HEK293 (cell line): ENCODE measurements around the gene S100A13.

Source experiments
- HOXD13 ChIP-seq: sonication (generic); formaldehyde crosslinking; IDR thresholded peaks from 2 replicates; pipeline ENCODE4 v1.8.0; 2022; ENCODE audit warnings: missing genetic modification reagents, borderline replicate concordance
- PATZ1 ChIP-seq: fragments of 450-650 bp; formaldehyde crosslinking; IDR thresholded peaks from 2 replicates; pipeline ENCODE4 v1.5.1; 2016; ENCODE audit warnings: missing biosample characterization, missing genetic modification characterization
- SETDB1 ChIP-seq: IDR thresholded peaks from one replicate; pipeline ENCODE4 v1.6.1; 2017; ENCODE audit warnings: mild to moderate bottlenecking, low read length, moderate library complexity, mixed read lengths; ENCODE audit not compliant: insufficient read length
- SP7 ChIP-seq: fragments of 450-650 bp; formaldehyde crosslinking; IDR thresholded peaks from 2 replicates; pipeline ENCODE4 v1.5.1; 2016; ENCODE audit warnings: missing biosample characterization, missing genetic modification characterization
- ZBTB26 ChIP-seq: fragments of 450-650 bp; formaldehyde crosslinking; optimal IDR thresholded peaks from 2 replicates; pipeline ENCODE3; 2016; ENCODE audit warnings: missing biosample characterization, mild to moderate bottlenecking, missing genetic modification characterization
- ZNF10 ChIP-seq: fragments of 450-650 bp; formaldehyde crosslinking; IDR thresholded peaks from 2 replicates; pipeline ENCODE4 v1.5.1; 2017; ENCODE audit warnings: missing biosample characterization, missing genetic modification characterization
- ZNF155 ChIP-seq: fragments of 450-650 bp; formaldehyde crosslinking; IDR thresholded peaks from 2 replicates; pipeline ENCODE4 v1.5.1; 2016; ENCODE audit warnings: missing biosample characterization, missing genetic modification characterization
- ZNF16 ChIP-seq: fragments of 450-650 bp; formaldehyde crosslinking; IDR thresholded peaks from 2 replicates; pipeline ENCODE4 v1.5.1; 2016; ENCODE audit warnings: low read depth, missing biosample characterization, missing genetic modification characterization
- ZNF18 ChIP-seq: fragments of 450-650 bp; formaldehyde crosslinking; IDR thresholded peaks from 2 replicates; pipeline ENCODE4 v1.5.1; 2016; ENCODE audit warnings: missing biosample characterization, missing genetic modification characterization
- ZNF350 ChIP-seq: fragments of 450-650 bp; formaldehyde crosslinking; IDR thresholded peaks from 2 replicates; pipeline ENCODE4 v1.5.0; 2017; ENCODE audit warnings: missing biosample characterization, mild to moderate bottlenecking, missing genetic modification characterization
- ZNF514 ChIP-seq: fragments of 450-650 bp; formaldehyde crosslinking; IDR thresholded peaks from 2 replicates; pipeline ENCODE4 v1.5.1; 2016; ENCODE audit warnings: missing biosample characterization, missing genetic modification characterization
- ZNF544 ChIP-seq: fragments of 450-650 bp; formaldehyde crosslinking; IDR thresholded peaks from 2 replicates; pipeline ENCODE4 v1.5.0; 2017; ENCODE audit warnings: missing biosample characterization, missing genetic modification characterization
- ZNF549 ChIP-seq: fragments of 450-650 bp; IDR thresholded peaks from 2 replicates; pipeline ENCODE4 v1.5.1; 2018; ENCODE audit warnings: missing biosample characterization, missing genetic modification characterization, mild to moderate bottlenecking, inconsistent platforms, moderate library complexity
- ZNF571 ChIP-seq: fragments of 450-650 bp; formaldehyde crosslinking; IDR thresholded peaks from 2 replicates; pipeline ENCODE4 v1.5.0; 2017; ENCODE audit warnings: missing biosample characterization, missing genetic modification characterization
- ZNF585B ChIP-seq: fragments of 450-650 bp; formaldehyde crosslinking; IDR thresholded peaks from 2 replicates; pipeline ENCODE4 v1.5.1; 2016; ENCODE audit warnings: missing biosample characterization, missing genetic modification characterization
- ZNF610 ChIP-seq: fragments of 450-650 bp; formaldehyde crosslinking; IDR thresholded peaks from 2 replicates; pipeline ENCODE4 v1.5.1; 2016; ENCODE audit warnings: missing biosample characterization, missing genetic modification characterization, borderline replicate concordance
- ZNF768 ChIP-seq: fragments of 450-650 bp; formaldehyde crosslinking; IDR thresholded peaks from 2 replicates; pipeline ENCODE4 v1.5.1; 2018; ENCODE audit warnings: missing biosample characterization, mild to moderate bottlenecking, missing genetic modification characterization
- ZNF791 ChIP-seq: fragments of 450-650 bp; formaldehyde crosslinking; IDR thresholded peaks from 2 replicates; pipeline ENCODE4 v1.5.1; 2016; ENCODE audit warnings: missing biosample characterization, missing genetic modification characterization
- TF ChIP-seq, protein P1 (sequence below): fragments of 450-650 bp; formaldehyde crosslinking; IDR thresholded peaks from 2 replicates; pipeline ENCODE4 v1.5.1; 2017; ENCODE audit warnings: missing biosample characterization, missing genetic modification characterization
- TF ChIP-seq, protein P2 (sequence below): fragments of 450-650 bp; formaldehyde crosslinking; IDR thresholded peaks from 2 replicates; pipeline ENCODE4 v1.5.1; 2016; ENCODE audit warnings: missing biosample characterization, missing genetic modification characterization, low read depth
- TF ChIP-seq, protein P3 (sequence below): fragments of 450-650 bp; formaldehyde crosslinking; IDR thresholded peaks from 2 replicates; pipeline ENCODE4 v1.5.1; 2016; ENCODE audit warnings: missing biosample characterization, missing genetic modification characterization, borderline replicate concordance
- TF ChIP-seq, protein P4 (sequence below): fragments of 450-650 bp; formaldehyde crosslinking; IDR thresholded peaks from 2 replicates; pipeline ENCODE4 v1.5.1; 2017; ENCODE audit warnings: missing biosample characterization, missing genetic modification characterization

S100A13 gene

GRCh38 chr1:153626904-153627714 lies at the start of gene S100A13 (continued):
- TF ChIP-seq, protein P1, sequence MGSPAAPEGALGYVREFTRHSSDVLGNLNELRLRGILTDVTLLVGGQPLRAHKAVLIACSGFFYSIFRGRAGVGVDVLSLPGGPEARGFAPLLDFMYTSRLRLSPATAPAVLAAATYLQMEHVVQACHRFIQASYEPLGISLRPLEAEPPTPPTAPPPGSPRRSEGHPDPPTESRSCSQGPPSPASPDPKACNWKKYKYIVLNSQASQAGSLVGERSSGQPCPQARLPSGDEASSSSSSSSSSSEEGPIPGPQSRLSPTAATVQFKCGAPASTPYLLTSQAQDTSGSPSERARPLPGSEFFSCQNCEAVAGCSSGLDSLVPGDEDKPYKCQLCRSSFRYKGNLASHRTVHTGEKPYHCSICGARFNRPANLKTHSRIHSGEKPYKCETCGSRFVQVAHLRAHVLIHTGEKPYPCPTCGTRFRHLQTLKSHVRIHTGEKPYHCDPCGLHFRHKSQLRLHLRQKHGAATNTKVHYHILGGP: no peak
- TF ChIP-seq SETDB1 (no peak), ZNF514 (tag by site-specific recombination) (no peak), ZNF571 (tag by site-specific recombination) (no peak), HOXD13 (CRISPR knock-in tag) (no peak), ZNF768 (tag by site-specific recombination) (no peak; the same call in 1 of the 2 replicates), ZNF544 (no peak), PATZ1 (peak; percentile 59), ZNF10 (tag by site-specific recombination) (no peak; the same call in 1 of the 2 replicates), ZNF585B (tag by site-specific recombination) (no peak), ZNF791 (tag by site-specific recombination) (no peak), ZNF350 (tag by site-specific recombination) (no peak), ZNF610 (tag by site-specific recombination) (no peak; the same call in 1 of the 2 replicates), ZNF16 (no peak), SP7 (tag by site-specific recombination) (peak; percentile 71), ZBTB26 (tag by site-specific recombination) (peak; percentile 26), ZNF549 (tag by site-specific recombination) (no peak), ZNF155 (tag by site-specific recombination) (no peak), ZNF18 (tag by site-specific recombination) (no peak)
- TF ChIP-seq, protein P2, sequence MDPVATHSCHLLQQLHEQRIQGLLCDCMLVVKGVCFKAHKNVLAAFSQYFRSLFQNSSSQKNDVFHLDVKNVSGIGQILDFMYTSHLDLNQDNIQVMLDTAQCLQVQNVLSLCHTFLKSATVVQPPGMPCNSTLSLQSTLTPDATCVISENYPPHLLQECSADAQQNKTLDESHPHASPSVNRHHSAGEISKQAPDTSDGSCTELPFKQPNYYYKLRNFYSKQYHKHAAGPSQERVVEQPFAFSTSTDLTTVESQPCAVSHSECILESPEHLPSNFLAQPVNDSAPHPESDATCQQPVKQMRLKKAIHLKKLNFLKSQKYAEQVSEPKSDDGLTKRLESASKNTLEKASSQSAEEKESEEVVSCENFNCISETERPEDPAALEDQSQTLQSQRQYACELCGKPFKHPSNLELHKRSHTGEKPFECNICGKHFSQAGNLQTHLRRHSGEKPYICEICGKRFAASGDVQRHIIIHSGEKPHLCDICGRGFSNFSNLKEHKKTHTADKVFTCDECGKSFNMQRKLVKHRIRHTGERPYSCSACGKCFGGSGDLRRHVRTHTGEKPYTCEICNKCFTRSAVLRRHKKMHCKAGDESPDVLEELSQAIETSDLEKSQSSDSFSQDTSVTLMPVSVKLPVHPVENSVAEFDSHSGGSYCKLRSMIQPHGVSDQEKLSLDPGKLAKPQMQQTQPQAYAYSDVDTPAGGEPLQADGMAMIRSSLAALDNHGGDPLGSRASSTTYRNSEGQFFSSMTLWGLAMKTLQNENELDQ (tag by site-specific recombination): no peak
- TF ChIP-seq, protein P3, sequence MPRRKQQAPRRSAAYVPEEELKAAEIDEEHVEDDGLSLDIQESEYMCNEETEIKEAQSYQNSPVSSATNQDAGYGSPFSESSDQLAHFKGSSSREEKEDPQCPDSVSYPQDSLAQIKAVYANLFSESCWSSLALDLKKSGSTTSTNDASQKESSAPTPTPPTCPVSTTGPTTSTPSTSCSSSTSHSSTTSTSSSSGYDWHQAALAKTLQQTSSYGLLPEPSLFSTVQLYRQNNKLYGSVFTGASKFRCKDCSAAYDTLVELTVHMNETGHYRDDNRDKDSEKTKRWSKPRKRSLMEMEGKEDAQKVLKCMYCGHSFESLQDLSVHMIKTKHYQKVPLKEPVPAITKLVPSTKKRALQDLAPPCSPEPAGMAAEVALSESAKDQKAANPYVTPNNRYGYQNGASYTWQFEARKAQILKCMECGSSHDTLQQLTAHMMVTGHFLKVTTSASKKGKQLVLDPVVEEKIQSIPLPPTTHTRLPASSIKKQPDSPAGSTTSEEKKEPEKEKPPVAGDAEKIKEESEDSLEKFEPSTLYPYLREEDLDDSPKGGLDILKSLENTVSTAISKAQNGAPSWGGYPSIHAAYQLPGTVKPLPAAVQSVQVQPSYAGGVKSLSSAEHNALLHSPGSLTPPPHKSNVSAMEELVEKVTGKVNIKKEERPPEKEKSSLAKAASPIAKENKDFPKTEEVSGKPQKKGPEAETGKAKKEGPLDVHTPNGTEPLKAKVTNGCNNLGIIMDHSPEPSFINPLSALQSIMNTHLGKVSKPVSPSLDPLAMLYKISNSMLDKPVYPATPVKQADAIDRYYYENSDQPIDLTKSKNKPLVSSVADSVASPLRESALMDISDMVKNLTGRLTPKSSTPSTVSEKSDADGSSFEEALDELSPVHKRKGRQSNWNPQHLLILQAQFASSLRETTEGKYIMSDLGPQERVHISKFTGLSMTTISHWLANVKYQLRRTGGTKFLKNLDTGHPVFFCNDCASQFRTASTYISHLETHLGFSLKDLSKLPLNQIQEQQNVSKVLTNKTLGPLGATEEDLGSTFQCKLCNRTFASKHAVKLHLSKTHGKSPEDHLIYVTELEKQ: no peak
- TF ChIP-seq, protein P4, sequence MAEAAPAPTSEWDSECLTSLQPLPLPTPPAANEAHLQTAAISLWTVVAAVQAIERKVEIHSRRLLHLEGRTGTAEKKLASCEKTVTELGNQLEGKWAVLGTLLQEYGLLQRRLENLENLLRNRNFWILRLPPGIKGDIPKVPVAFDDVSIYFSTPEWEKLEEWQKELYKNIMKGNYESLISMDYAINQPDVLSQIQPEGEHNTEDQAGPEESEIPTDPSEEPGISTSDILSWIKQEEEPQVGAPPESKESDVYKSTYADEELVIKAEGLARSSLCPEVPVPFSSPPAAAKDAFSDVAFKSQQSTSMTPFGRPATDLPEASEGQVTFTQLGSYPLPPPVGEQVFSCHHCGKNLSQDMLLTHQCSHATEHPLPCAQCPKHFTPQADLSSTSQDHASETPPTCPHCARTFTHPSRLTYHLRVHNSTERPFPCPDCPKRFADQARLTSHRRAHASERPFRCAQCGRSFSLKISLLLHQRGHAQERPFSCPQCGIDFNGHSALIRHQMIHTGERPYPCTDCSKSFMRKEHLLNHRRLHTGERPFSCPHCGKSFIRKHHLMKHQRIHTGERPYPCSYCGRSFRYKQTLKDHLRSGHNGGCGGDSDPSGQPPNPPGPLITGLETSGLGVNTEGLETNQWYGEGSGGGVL (tag by site-specific recombination): no peak; the same call in none of the 2 replicates
